GM21786 (cell line): Measurements from ENCODE around the gene LILRB3.

Experiments
- ATAC-seq: cut with Tn5 transposase; IDR thresholded peaks from one replicate; pipeline ENCODE4 v1.9.1; 2021; ENCODE audit not compliant: unreplicated experiment

LILRB3 gene

DNA sequence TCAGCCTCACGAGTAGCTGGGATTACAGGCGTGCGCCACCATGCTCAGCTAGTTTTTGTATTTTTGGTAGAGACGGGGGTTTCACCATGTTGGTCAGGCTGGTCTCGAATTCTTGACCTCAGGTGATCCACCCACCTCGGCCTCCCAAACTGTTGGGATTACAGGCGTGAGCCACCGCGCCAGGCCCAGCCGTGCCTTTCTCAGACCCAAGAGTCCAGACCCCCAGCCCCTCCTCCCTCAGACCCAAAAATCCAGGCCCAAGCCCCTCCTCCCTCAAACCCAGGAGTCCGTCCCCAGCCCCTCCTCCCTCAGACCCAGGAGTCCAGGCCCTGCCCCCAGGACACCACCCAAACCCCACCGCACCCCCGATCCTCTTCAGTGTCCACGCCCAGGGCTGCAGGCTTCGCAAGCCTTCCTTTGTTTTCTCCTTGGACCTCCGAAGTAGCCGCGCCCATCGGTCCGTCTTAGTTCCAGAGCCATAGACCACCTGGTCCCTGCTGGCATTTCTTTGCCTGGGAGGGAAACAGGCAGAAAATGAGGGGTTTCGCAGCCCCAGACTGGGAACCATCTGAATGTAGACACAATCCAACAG, 53.6 kb downstream of the LILRB3 start:
- ATAC-seq, result no peak

DNA sequence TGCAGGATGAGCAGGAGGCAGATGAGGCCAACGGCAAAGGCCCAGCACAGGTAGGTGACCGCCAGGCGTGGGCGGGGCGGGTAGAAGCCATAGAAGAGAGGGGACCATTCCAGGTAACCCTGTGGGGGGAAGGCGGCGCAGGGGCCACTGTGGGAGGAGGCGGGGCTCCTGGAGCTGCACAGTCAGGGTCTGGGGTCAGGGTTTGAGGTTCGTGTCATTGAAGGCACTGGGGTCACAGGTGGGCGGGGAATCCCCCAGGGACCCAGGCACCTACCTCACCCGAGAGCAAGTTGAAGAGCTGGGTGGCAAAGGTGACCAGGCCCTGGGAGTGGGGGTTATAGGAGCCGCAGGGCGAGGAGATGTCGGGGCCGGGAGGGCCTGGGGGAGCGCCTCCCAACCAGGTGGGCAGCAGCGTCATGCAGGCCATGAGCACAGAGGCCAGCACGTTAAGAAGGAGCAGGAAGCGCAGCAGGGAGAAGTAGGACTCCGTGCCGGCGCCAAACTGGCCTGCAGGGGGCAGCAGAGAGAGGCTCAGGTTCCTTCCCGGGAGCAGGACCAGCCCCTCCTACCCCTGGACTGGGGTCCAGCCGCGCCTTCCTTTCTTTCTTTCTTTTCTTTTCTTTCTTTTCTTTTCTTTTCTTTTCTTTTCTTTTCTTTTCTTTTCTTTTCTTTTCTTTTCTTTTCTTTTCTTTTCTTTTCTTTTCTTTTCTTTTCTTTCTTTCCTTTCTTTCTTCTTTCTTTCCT, 54.5 kb downstream of the LILRB3 start:
- peak; percentile 45 for ATAC-seq
